ENCODE results near the gene RAE1. TPM values are rescaled to one million over a fixed set of nuclear protein-coding genes. Genes with fewer than 3 reads are reported as not detected.

Gene RAE1
- total RNA-seq, 1 experiment from 2014 or later: 62.1 TPM

GRCh38 chr20:57400231-57400701, 49.2 kb downstream of the RAE1 start:
- no peak for DNase-seq (ENCODE audit: low read depth)

- no peak for DNase-seq (ENCODE audit: low read depth)
Measured at GRCh38 chr20:57400821-57401564, 49.9 kb downstream of the RAE1 start.

- no peak for DNase-seq (ENCODE audit: low read depth)
Measured at GRCh38 chr20:57401565-57401918, 50.5 kb downstream of the RAE1 start.

- no peak for DNase-seq (ENCODE audit: low read depth)
Measured at GRCh38 chr20:57402206-57403125, 51.4 kb downstream of the RAE1 start.

- DNase-seq (ENCODE audit: low read depth): no peak
Measured at GRCh38 chr20:57403216-57403615, 52.2 kb downstream of the RAE1 start.

- no peak for DNase-seq (ENCODE audit: low read depth)
Measured at GRCh38 chr20:57404006-57404405, 53.0 kb downstream of the RAE1 start.

GRCh38 chr20:57404419-57405072, 53.5 kb downstream of the RAE1 start:
- DNase-seq (ENCODE audit: low read depth): no peak

GRCh38 chr20:57405236-57406016, 54.4 kb downstream of the RAE1 start:
- DNase-seq (ENCODE audit: low read depth): no peak

GRCh38 chr20:57407541-57407956, 56.5 kb downstream of the RAE1 start:
- DNase-seq (ENCODE audit: low read depth): no peak

- DNase-seq (ENCODE audit: low read depth): no peak
Measured at GRCh38 chr20:57408131-57408530, 57.1 kb downstream of the RAE1 start.

GRCh38 chr20:57408536-57409233, 57.6 kb downstream of the RAE1 start:
- DNase-seq (ENCODE audit: low read depth): no peak

- no peak for DNase-seq (ENCODE audit: low read depth)
Measured at GRCh38 chr20:57409316-57409671, 58.2 kb downstream of the RAE1 start.

- DNase-seq (ENCODE audit: low read depth): no peak
Measured at GRCh38 chr20:57409672-57410397, 58.8 kb downstream of the RAE1 start.

- no peak for DNase-seq (ENCODE audit: low read depth)
Measured at GRCh38 chr20:57410398-57410920, 59.4 kb downstream of the RAE1 start.

GRCh38 chr20:57410924-57411323, 59.9 kb downstream of the RAE1 start:
- DNase-seq (ENCODE audit: low read depth): no peak

GRCh38 chr20:57411406-57412283, 60.6 kb downstream of the RAE1 start:
- no peak for DNase-seq (ENCODE audit: low read depth)

GRCh38 chr20:57412347-57413029, 61.4 kb downstream of the RAE1 start:
- no peak for DNase-seq (ENCODE audit: low read depth)

GRCh38 chr20:57413986-57414385, 62.9 kb downstream of the RAE1 start:
- DNase-seq (ENCODE audit: low read depth): no peak
